Ascending aorta (tissue), 2 donors: ENCODE data around the gene SERBP1. TPM values are rescaled to one million over a fixed set of nuclear protein-coding genes. Genes with fewer than 3 reads are reported as not detected.
"Not testable (repeated sequence)": the region's sequence is repeated elsewhere in the genome, so short reads cannot be mapped to it uniquely, and the experiment has no call there.

Experiments
- DNase-seq, 2 donors: peaks; one replicate each; pipeline ENCODE4 v3.0.0-alpha.2; 2019; ENCODE audit warnings: low spot score in 2 of 2
- H3K27ac ChIP-seq, 2 donors: fragments of 200-600 bp; sonication (generic); one replicate each; pipeline ENCODE4 v1.5.1; 2016 to 2017; ENCODE audit warnings: mild to moderate bottlenecking in 1 of 2
- H3K27me3 ChIP-seq: fragments of 200-600 bp; sonication (generic); one replicate; pipeline ENCODE4 v1.5.1; 2017
- H3K36me3 ChIP-seq, 2 donors: fragments of 200-600 bp; sonication (generic); one replicate each; pipeline ENCODE4 v1.5.1; 2016
- H3K4me1 ChIP-seq, 2 donors: fragments of 200-600 bp; sonication (generic); one replicate each; pipeline ENCODE4 v1.5.1; 2016 to 2017; ENCODE audit warnings: mild to moderate bottlenecking in 1 of 2
- H3K4me3 ChIP-seq, 2 donors: fragments of 200-600 bp; sonication (generic); one replicate each; pipeline ENCODE4 v1.5.1; 2016 to 2017; ENCODE audit warnings: mild to moderate bottlenecking in 1 of 2
- H3K9me3 ChIP-seq, 2 donors: fragments of 200-600 bp; sonication (generic); one replicate each; pipeline ENCODE4 v1.5.1; 2016
- intact Hi-C: fragments of 100-400 bp; cut with DNase I; formaldehyde crosslinking; loops from one replicate; pipeline ENCODE4 v1.15.1; 2023
- total RNA-seq: library from RNA; depleted of rRNA; stranded (reverse); fragments of >200 nt; gene quantifications from one replicate; pipeline ENCODE4 v1.1.0, GENCODE V29; 2016
- TF ChIP-seq, protein P1 (sequence below), 3 experiments: fragments of 200-600 bp in 2 of 3; fragments of 450-650 bp in 1 of 3; sonication (generic) in 2 of 3; IDR thresholded peaks; one replicate each; pipeline ENCODE4 v1.5.1; 2016 to 2019; ENCODE audit warnings: antibody characterized with exemption in 3 of 3, mild to moderate bottlenecking in 1 of 3, moderate library complexity in 1 of 3

SERBP1 gene
- total RNA-seq, 1 donor from 2014 or later, result 125 TPM

- H3K36me3 ChIP-seq, result peaks cover 56 to 84% of the 10 kb centered on the region in 2 donors
- intact Hi-C loops, result no loop called here
- TF ChIP-seq, protein P1, sequence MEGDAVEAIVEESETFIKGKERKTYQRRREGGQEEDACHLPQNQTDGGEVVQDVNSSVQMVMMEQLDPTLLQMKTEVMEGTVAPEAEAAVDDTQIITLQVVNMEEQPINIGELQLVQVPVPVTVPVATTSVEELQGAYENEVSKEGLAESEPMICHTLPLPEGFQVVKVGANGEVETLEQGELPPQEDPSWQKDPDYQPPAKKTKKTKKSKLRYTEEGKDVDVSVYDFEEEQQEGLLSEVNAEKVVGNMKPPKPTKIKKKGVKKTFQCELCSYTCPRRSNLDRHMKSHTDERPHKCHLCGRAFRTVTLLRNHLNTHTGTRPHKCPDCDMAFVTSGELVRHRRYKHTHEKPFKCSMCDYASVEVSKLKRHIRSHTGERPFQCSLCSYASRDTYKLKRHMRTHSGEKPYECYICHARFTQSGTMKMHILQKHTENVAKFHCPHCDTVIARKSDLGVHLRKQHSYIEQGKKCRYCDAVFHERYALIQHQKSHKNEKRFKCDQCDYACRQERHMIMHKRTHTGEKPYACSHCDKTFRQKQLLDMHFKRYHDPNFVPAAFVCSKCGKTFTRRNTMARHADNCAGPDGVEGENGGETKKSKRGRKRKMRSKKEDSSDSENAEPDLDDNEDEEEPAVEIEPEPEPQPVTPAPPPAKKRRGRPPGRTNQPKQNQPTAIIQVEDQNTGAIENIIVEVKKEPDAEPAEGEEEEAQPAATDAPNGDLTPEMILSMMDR (IDR thresholded peaks at IDR 0.05), result no peak
Measured at GRCh38 chr1:67415041-67415440, 15.2 kb downstream of the SERBP1 start.

DNA sequence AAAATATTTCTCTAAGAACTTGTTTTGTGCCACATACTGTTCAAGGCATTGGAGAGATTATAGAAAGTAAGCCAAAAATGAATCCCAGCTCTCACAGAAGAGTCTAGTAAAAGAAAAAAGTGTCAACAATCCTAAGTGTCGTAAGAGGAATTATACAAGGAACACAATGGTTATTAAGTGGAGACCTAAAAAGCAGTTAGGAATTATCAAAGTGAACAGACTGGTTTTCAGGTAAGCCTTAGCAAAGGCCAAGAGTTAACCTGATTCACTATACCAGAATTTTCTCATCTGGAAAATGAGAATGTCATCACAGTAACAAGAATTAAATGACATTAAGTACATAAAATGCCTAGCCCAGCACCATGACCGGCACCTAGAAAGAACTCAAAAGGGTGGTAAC lies 15.6 kb downstream of the SERBP1 start:
- peaks cover 56 to 85% of the 10 kb centered on the region in 2 donors for H3K36me3 ChIP-seq
- intact Hi-C loops, result no loop called here
- TF ChIP-seq, protein P1 (IDR thresholded peaks at IDR 0.05), result no peak

More at GRCh38 chr1:67415041-67415440, 15.2 kb downstream of the SERBP1 start:
- Histone ChIP-seq H3K4me1 (no peaks in the 10 kb centered on the region), H3K4me3 (no peak overlapping the region), H3K9me3 (no peaks in the 10 kb centered on the region), H3K27ac (no peak overlapping the region), H3K27me3 (no peaks in the 10 kb centered on the region)
- no peak for DNase-seq

DNA sequence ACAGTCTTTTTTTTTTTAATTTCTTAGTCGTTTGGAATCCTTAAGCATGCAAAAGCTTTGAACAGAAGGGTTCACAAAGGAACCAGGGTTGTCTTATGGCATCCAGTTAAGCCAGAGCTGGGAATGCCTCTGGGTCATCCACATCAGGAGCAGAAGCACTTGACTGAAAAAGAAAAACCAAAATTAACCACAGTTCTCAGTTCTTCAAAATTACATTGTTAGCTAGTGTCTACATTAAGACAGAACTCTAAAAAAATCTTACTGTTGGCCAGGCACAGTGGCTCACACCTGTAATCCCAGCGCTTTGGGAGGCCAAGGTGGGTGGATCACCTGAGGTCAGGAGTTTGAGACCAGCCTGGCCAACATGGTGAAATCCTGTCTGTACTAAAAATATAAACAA lies 17.1 kb downstream of the SERBP1 start:
- intact Hi-C loops, DNase-seq, H3K27ac ChIP-seq, H3K4me1 ChIP-seq, H3K9me3 ChIP-seq, H3K4me3 ChIP-seq, H3K27me3 ChIP-seq: not testable (repeated sequence)
- peaks cover 48 to 71% of the 10 kb centered on the region in 2 donors for H3K36me3 ChIP-seq

More for the DNA sequence above, 15.6 kb downstream of the SERBP1 start:
- Histone ChIP-seq H3K4me3 (no peak overlapping the region), H3K9me3 (no peaks in the 10 kb centered on the region), H3K4me1 (no peaks in the 10 kb centered on the region), H3K27me3 (no peaks in the 10 kb centered on the region), H3K27ac (no peak overlapping the region)
- DNase-seq, result no peak

DNA sequence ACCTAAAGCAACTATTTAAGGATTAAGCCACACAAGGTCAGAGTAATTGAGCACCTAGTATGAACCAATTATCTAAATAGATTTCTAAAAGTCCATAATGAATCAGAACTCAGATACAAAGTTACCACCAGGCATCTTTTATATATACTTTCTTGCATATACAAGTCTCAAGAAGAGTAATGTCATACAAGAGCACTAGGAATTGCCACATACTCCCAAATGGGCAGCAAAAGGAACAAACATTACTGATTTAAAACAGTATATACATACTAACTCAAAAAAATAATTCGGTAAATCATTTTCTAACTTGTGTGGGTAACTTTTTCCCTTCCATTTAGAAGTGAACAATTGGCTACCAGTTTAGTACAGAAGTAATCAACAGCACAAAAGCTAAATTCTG lies 22.1 kb downstream of the SERBP1 start:
- peaks cover 14 to 22% of the 10 kb centered on the region in 2 donors for H3K36me3 ChIP-seq
- peak overlapping the region; percentile 5 to 16 for H3K27ac ChIP-seq
- TF ChIP-seq, protein P1 (IDR thresholded peaks at IDR 0.05), result no peak
- peaks cover 0 to 2% of the 10 kb centered on the region in 2 donors for H3K4me1 ChIP-seq
- H3K27me3 ChIP-seq, result no peaks in the 10 kb centered on the region
- no peak for DNase-seq
- H3K9me3 ChIP-seq, result no peaks in the 10 kb centered on the region
- no peak overlapping the region for H3K4me3 ChIP-seq
- intact Hi-C loops, result no loop called here

DNA sequence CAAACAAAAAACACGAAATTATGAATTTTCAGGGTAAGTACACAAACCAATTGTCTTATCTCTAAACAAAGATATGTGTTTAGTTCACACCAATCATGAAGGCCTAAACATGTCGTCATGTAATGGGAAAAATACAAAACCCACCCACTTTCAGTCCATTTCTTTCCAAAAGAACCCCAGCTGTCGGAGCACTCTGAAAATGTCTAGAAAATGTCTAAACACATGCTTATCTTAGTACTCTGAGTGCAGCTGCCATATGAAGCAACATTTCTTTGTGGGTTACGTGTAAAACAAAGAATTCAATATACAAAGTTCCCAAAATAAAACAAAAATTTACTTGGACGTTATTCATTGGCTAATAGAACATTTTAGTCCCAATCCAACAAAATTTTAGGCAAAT lies 22.7 kb downstream of the SERBP1 start:
- H3K4me3 ChIP-seq, result no peak overlapping the region
- H3K9me3 ChIP-seq, result no peaks in the 10 kb centered on the region
- H3K4me1 ChIP-seq, result peaks cover 0 to 2% of the 10 kb centered on the region in 2 donors
- TF ChIP-seq, protein P1 (IDR thresholded peaks at IDR 0.05), result no peak
- H3K27ac ChIP-seq, result peak overlapping the region; percentile 5 to 16
- no peak for DNase-seq
- intact Hi-C loops, result no loop called here
- no peaks in the 10 kb centered on the region for H3K27me3 ChIP-seq
- H3K36me3 ChIP-seq, result peaks cover 10 to 19% of the 10 kb centered on the region in 2 donors

GRCh38 chr1:67405473-67406245 lies 24.5 kb downstream of the SERBP1 start:
- no peak overlapping the region for H3K27ac ChIP-seq

More at GRCh38 chr1:67405473-67406245, 24.5 kb downstream of the SERBP1 start:
- Histone ChIP-seq H3K9me3 (no peaks in the 10 kb centered on the region), H3K27me3 (no peaks in the 10 kb centered on the region), H3K36me3 (peaks cover 0 to 6% of the 10 kb centered on the region in 2 donors), H3K4me1 (peaks cover 0 to 2% of the 10 kb centered on the region in 2 donors), H3K4me3 (no peak overlapping the region)
- TF ChIP-seq, protein P1 (IDR thresholded peaks at IDR 0.05), result no peak
- no peak for DNase-seq
- intact Hi-C loops, result no loop called here
